Endothelial cell of umbilical vein (primary cell): Measurements from ENCODE around the gene SLC25A33. TPM values are rescaled to one million over a fixed set of nuclear protein-coding genes. Genes with fewer than 3 reads are reported as not detected.

ENCODE experiments used
- BruUV-seq: library from RNA; stranded (reverse); fragments of 400-500 nt; replicated peaks from 2 replicates; lab custom pipeline; 2021; lab: Mats Ljungman, UMichigan
- CTCF ChIA-PET: fragments of 300-600, 350-600 bp; sonication (Branson Sonifier 250); formaldehyde crosslinking; loops from one replicate; lab custom pipeline; 2021; ENCODE audit warnings: antibody characterized with exemption, inconsistent platforms; lab: Charles Lee
- POLR2A ChIA-PET: fragments of 300-600, 350-600 bp; sonication (Branson Sonifier 250); formaldehyde crosslinking; loops from one replicate; lab custom pipeline; 2021; ENCODE audit warnings: antibody characterized with exemption, inconsistent platforms; lab: Charles Lee
- DNase-seq: peaks from one replicate; pipeline ENCODE4 v3.0.0-alpha.2; 2011; ENCODE audit warnings: low read depth, low spot score
- FAIRE-seq: peaks from 2 replicates; lab custom pipeline; 2011; peaks lifted over from hg19 to GRCh38; lab: Jason Lieb, UNC
- H2AFZ ChIP-seq: 2 replicates; pipeline ENCODE4 v1.6.0; 2012; ENCODE audit warnings: low read depth, low read length, control low read depth, inconsistent platforms
- H3K27ac ChIP-seq: 2 replicates; pipeline ENCODE4 v1.5.1; 2011; ENCODE audit warnings: low read depth, mild to moderate bottlenecking, control low read depth, low read length, moderate library complexity; ENCODE audit not compliant: insufficient read depth
- H3K27me3 ChIP-seq, 2 experiments: 2 replicates each; pipeline versions ENCODE4 v1.6.0 to v1.6.1; 2011; ENCODE audit warnings: low read length in 2 of 2, mixed read lengths in 1 of 2; ENCODE audit not compliant: control insufficient read depth in 2 of 2, insufficient read depth in 2 of 2
- H3K36me3 ChIP-seq, 2 experiments: 2 replicates in 1 of 2; 3 replicates in 1 of 2; pipeline ENCODE4 v1.5.1; 2011; ENCODE audit warnings: low read length in 2 of 2, mild to moderate bottlenecking in 1 of 2, moderate library complexity in 1 of 2; ENCODE audit not compliant: control insufficient read depth in 2 of 2, insufficient read depth in 2 of 2; ENCODE audit errors: extremely low read depth in 1 of 2
- H3K4me1 ChIP-seq: 3 replicates; pipeline ENCODE4 v1.5.1; 2011; ENCODE audit warnings: mild to moderate bottlenecking, low read length; ENCODE audit not compliant: control insufficient read depth, insufficient read depth; ENCODE audit errors: extremely low read depth
- H3K4me2 ChIP-seq: 2 replicates; pipeline ENCODE4 v1.6.1; 2011; ENCODE audit warnings: low read length, control low read depth, mixed read lengths; ENCODE audit not compliant: insufficient read depth
- H3K4me3 ChIP-seq, 3 experiments: fragments of 200-600 bp in 1 of 3; sonication (generic), shearing (Covaris generic) in 1 of 3; replicated peaks in 1 of 3; 2 replicates each; pipeline ENCODE4 v1.5.1; 2011 to 2016; ENCODE audit warnings: control low read depth in 3 of 3, low read length in 3 of 3, mild to moderate bottlenecking in 2 of 3, inconsistent platforms in 1 of 3, low read depth in 1 of 3, moderate library complexity in 1 of 3; ENCODE audit not compliant: insufficient read depth in 1 of 3
- H3K79me2 ChIP-seq: 2 replicates; pipeline ENCODE4 v1.6.0; 2012; ENCODE audit warnings: low read length, inconsistent platforms; ENCODE audit not compliant: control insufficient read depth, insufficient read depth
- H3K9ac ChIP-seq: replicated peaks from 2 replicates; pipeline ENCODE3; 2011; ENCODE audit warnings: low read length, control low read depth; ENCODE audit not compliant: insufficient read depth; ENCODE audit errors: extremely low read depth
- H3K9me1 ChIP-seq: replicated peaks from 3 replicates; pipeline ENCODE4 v1.6.0; 2011; ENCODE audit warnings: mild to moderate bottlenecking, low read length; ENCODE audit not compliant: control insufficient read depth, insufficient read depth; ENCODE audit errors: extremely low read depth
- H3K9me3 ChIP-seq: replicated peaks from 2 replicates; pipeline ENCODE4 v1.5.1; 2012; ENCODE audit warnings: low read length, inconsistent platforms; ENCODE audit not compliant: control insufficient read depth, insufficient read depth
- H4K20me1 ChIP-seq: replicated peaks from 2 replicates; pipeline ENCODE3; 2011; ENCODE audit warnings: mild to moderate bottlenecking, low read length; ENCODE audit not compliant: control insufficient read depth, insufficient read depth; ENCODE audit errors: extremely low read depth
- EZH2 ChIP-seq: IDR thresholded peaks from 2 replicates; pipeline ENCODE4 v1.6.1; 2012; ENCODE audit warnings: borderline replicate concordance, low read depth, mild to moderate bottlenecking, moderate library complexity, low read length, inconsistent platforms; ENCODE audit not compliant: severe bottlenecking
- FOS ChIP-seq: IDR thresholded peaks from 2 replicates; pipeline ENCODE4 v1.6.1; 2011; ENCODE audit warnings: mild to moderate bottlenecking, low read length, moderate library complexity, borderline replicate concordance; ENCODE audit not compliant: insufficient read depth
- GATA2 ChIP-seq: IDR thresholded peaks from 2 replicates; pipeline ENCODE4 v1.7.0; 2011; ENCODE audit warnings: low read depth, mild to moderate bottlenecking, moderate library complexity, mixed read lengths, low read length; ENCODE audit not compliant: insufficient read length, insufficient read depth
- JUN ChIP-seq: IDR thresholded peaks from 2 replicates; pipeline ENCODE4 v1.6.1; 2011; ENCODE audit warnings: borderline replicate concordance, low read depth; ENCODE audit not compliant: insufficient read length, insufficient read depth
- MYC ChIP-seq: IDR thresholded peaks from one replicate; pipeline ENCODE4 v1.6.1; 2011; ENCODE audit warnings: mild to moderate bottlenecking, low read depth, low read length
- POLR2A ChIP-seq: IDR thresholded peaks from 2 replicates; pipeline ENCODE4 v1.6.1; 2012; ENCODE audit warnings: low read depth, mild to moderate bottlenecking, control low read depth, low read length
- POLR2AphosphoS5 ChIP-seq: IDR thresholded peaks from 2 replicates; pipeline ENCODE4 v1.6.1; 2012; ENCODE audit warnings: low read depth, mild to moderate bottlenecking, control low read depth, low read length, moderate library complexity; ENCODE audit not compliant: insufficient read depth
- dilution Hi-C: fragments of 300-500 bp; cut with MboI; formaldehyde crosslinking; loops from one replicate; pipeline ENCODE4 v1.15.0; 2019; ENCODE audit warnings: low sequenced_read_pairs; ENCODE audit not compliant: extremely low pct_ligation_motif_present
- intact Hi-C: fragments of 100-400 bp; cut with micrococcal nuclease; formaldehyde crosslinking; loops from one replicate; pipeline ENCODE4 v1.10.0; 2022
- polyA plus RNA-seq, 4 experiments: library from polyadenylated mRNA; depleted of rRNA in 3 of 4; stranded (reverse) in 3 of 4; unstranded in 1 of 4; fragments of >200 nt; gene quantifications; 2 replicates each; pipeline versions ENCODE4 v1.2.1 to v1.2.3, GENCODE V29; 2011 to 2012; ENCODE audit warnings: missing spikeins in 1 of 4
- total RNA-seq: library from RNA; stranded (reverse); gene quantifications from 2 replicates; pipeline ENCODE4 v1.2.3, GENCODE V29; 2021
- TF ChIP-seq, protein P1 (sequence below): IDR thresholded peaks from 2 replicates; pipeline ENCODE4 v1.6.1; 2011; ENCODE audit not compliant: insufficient read depth, insufficient read length
- TF ChIP-seq, protein P2 (sequence below), 2 donors: IDR thresholded peaks; 1 replicate in 1 of 2; 2 replicates in 1 of 2; pipeline ENCODE4 v1.5.1; 2011; ENCODE audit warnings: low read length in 2 of 2, mild to moderate bottlenecking in 2 of 2, moderate library complexity in 2 of 2, control low read depth in 1 of 2, inconsistent platforms in 1 of 2, low read depth in 1 of 2; ENCODE audit not compliant: insufficient read depth in 1 of 2; ENCODE audit errors: extremely low read depth in 1 of 2

SLC25A33 gene
- total and polyA plus RNA-seq, 2 donors (not counting 3 experiments of a cell fraction or from before 2014, with no cell fraction given), result 3.8 to 6.6 TPM

DNA sequence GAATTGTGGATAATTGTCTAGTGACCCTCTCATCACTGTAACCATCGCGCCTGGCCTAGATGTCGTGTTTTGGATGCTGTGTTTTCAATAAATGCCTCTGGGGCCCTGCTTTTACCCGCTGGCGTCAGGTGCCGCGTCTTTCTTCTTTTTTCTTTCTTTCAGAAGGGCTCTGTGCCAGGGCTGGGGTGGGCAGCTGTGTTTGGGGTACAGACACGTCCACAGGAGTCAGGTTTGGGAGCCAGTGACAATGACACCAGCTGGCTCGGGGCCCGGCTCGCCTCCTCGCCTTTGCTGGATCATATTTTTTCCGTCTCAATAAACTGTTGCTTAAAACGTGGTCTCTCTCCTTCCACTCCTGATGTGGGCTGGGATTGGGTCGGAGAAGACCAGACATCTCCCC, 65.6 kb downstream of the SLC25A33 start:
- no peaks in the 10 kb centered on the region for H3K27me3 ChIP-seq
- no peak overlapping the region for H3K9ac ChIP-seq
- ChIA-PET CTCF (no interaction called here), POLR2A (no interaction called here)
- no peaks in the 10 kb centered on the region for H3K9me1 ChIP-seq
- BruUV-seq, result no TSS peak
- H3K4me1 ChIP-seq, result no peaks in the 10 kb centered on the region
- TF ChIP-seq POLR2A, result no peak
- no peak for TF ChIP-seq GATA2
- no peak for TF ChIP-seq POLR2AphosphoS5
- no peak for FAIRE-seq
- H3K4me3 ChIP-seq, result no peak overlapping the region
- H3K9me3 ChIP-seq, result no peaks in the 10 kb centered on the region
- H3K27ac ChIP-seq, result no peak overlapping the region
- H3K79me2 ChIP-seq, result no peaks in the 10 kb centered on the region
- peaks cover 0 to 31% of the 10 kb centered on the region in 2 experiments for H3K36me3 ChIP-seq
- intact Hi-C loops, result no loop called here
- no peaks in the 10 kb centered on the region for H4K20me1 ChIP-seq
- dilution Hi-C loops, result no loop called here
- H3K4me2 ChIP-seq, result no peak overlapping the region
- H2AFZ ChIP-seq, result no peak overlapping the region
- DNase-seq, result no peak

DNA sequence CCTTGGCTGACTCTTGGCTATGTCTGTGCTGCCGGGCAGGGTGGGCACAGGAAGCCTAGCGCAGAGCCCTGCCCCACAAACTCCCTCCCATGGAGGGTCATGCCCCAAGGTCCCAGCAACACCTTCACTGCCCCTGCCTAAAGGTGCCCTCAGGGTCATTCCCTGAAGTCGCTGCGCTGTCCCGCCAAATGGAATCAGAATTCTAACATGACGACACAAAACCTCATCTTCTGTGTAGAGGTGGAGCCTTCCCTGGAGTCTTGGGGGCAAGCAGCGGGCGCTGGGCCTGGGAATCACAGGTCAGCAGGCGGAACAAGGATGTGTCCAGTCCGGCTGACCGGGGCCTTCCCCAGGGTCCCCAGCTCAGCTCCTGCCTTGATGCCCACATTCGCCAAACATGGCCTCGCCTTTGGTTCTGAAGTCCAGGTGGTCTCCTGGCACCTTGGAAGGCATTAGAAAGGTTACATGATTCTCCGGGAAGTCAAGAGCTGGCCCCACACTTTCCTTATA, 66.7 kb downstream of the SLC25A33 start:
- Histone ChIP-seq H3K27me3 (no peaks in the 10 kb centered on the region), H3K4me2 (no peak overlapping the region), H3K4me3 (no peak overlapping the region), H3K27ac (no peak overlapping the region), H3K79me2 (no peaks in the 10 kb centered on the region), H3K36me3 (peaks cover 0 to 26% of the 10 kb centered on the region in 2 experiments), H2AFZ (no peak overlapping the region), H3K9ac (no peak overlapping the region), H4K20me1 (no peaks in the 10 kb centered on the region), H3K4me1 (no peaks in the 10 kb centered on the region), H3K9me3 (no peaks in the 10 kb centered on the region), H3K9me1 (no peaks in the 10 kb centered on the region)
- intact Hi-C loops (no loop called here), dilution Hi-C loops (no loop called here)
- no TSS peak for BruUV-seq
- CTCF ChIA-PET, result interaction anchor here (0.9 kb wide), 1 partner anchor 9 kb away, joined by 3 read pairs; no protein-coding TSS in a partner anchor
- POLR2A ChIA-PET, result no interaction called here
- FAIRE-seq, result no peak
- TF ChIP-seq JUN (no peak), POLR2A (no peak), EZH2 (no peak), POLR2AphosphoS5 (no peak), GATA2 (no peak), MYC (no peak), FOS (no peak)
- TF ChIP-seq, protein P1, sequence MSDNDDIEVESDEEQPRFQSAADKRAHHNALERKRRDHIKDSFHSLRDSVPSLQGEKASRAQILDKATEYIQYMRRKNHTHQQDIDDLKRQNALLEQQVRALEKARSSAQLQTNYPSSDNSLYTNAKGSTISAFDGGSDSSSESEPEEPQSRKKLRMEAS, result no peak
- TF ChIP-seq, protein P2, sequence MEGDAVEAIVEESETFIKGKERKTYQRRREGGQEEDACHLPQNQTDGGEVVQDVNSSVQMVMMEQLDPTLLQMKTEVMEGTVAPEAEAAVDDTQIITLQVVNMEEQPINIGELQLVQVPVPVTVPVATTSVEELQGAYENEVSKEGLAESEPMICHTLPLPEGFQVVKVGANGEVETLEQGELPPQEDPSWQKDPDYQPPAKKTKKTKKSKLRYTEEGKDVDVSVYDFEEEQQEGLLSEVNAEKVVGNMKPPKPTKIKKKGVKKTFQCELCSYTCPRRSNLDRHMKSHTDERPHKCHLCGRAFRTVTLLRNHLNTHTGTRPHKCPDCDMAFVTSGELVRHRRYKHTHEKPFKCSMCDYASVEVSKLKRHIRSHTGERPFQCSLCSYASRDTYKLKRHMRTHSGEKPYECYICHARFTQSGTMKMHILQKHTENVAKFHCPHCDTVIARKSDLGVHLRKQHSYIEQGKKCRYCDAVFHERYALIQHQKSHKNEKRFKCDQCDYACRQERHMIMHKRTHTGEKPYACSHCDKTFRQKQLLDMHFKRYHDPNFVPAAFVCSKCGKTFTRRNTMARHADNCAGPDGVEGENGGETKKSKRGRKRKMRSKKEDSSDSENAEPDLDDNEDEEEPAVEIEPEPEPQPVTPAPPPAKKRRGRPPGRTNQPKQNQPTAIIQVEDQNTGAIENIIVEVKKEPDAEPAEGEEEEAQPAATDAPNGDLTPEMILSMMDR (IDR thresholded peaks at IDR 0.05; ENCODE audit: extremely low read depth in 1 of 2, insufficient read depth in 1 of 2, low read depth in 1 of 2, low read length in 2 of 2), result no peak
- DNase-seq, result no peak
